ENCODE measurements around the gene SPPL2A.

- TF ChIP-seq SNAI1 (CRISPR knock-in tag; IDR thresholded peaks at IDR 0.05; ENCODE audit: borderline replicate concordance) = no peak
- TF ChIP-seq, protein P1, sequence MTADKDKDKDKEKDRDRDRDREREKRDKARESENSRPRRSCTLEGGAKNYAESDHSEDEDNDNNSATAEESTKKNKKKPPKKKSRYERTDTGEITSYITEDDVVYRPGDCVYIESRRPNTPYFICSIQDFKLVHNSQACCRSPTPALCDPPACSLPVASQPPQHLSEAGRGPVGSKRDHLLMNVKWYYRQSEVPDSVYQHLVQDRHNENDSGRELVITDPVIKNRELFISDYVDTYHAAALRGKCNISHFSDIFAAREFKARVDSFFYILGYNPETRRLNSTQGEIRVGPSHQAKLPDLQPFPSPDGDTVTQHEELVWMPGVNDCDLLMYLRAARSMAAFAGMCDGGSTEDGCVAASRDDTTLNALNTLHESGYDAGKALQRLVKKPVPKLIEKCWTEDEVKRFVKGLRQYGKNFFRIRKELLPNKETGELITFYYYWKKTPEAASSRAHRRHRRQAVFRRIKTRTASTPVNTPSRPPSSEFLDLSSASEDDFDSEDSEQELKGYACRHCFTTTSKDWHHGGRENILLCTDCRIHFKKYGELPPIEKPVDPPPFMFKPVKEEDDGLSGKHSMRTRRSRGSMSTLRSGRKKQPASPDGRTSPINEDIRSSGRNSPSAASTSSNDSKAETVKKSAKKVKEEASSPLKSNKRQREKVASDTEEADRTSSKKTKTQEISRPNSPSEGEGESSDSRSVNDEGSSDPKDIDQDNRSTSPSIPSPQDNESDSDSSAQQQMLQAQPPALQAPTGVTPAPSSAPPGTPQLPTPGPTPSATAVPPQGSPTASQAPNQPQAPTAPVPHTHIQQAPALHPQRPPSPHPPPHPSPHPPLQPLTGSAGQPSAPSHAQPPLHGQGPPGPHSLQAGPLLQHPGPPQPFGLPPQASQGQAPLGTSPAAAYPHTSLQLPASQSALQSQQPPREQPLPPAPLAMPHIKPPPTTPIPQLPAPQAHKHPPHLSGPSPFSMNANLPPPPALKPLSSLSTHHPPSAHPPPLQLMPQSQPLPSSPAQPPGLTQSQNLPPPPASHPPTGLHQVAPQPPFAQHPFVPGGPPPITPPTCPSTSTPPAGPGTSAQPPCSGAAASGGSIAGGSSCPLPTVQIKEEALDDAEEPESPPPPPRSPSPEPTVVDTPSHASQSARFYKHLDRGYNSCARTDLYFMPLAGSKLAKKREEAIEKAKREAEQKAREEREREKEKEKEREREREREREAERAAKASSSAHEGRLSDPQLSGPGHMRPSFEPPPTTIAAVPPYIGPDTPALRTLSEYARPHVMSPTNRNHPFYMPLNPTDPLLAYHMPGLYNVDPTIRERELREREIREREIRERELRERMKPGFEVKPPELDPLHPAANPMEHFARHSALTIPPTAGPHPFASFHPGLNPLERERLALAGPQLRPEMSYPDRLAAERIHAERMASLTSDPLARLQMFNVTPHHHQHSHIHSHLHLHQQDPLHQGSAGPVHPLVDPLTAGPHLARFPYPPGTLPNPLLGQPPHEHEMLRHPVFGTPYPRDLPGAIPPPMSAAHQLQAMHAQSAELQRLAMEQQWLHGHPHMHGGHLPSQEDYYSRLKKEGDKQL (CRISPR knock-in tag; IDR thresholded peaks at IDR 0.05; ENCODE audit: low read depth) = no peak
- TF ChIP-seq, protein P2, sequence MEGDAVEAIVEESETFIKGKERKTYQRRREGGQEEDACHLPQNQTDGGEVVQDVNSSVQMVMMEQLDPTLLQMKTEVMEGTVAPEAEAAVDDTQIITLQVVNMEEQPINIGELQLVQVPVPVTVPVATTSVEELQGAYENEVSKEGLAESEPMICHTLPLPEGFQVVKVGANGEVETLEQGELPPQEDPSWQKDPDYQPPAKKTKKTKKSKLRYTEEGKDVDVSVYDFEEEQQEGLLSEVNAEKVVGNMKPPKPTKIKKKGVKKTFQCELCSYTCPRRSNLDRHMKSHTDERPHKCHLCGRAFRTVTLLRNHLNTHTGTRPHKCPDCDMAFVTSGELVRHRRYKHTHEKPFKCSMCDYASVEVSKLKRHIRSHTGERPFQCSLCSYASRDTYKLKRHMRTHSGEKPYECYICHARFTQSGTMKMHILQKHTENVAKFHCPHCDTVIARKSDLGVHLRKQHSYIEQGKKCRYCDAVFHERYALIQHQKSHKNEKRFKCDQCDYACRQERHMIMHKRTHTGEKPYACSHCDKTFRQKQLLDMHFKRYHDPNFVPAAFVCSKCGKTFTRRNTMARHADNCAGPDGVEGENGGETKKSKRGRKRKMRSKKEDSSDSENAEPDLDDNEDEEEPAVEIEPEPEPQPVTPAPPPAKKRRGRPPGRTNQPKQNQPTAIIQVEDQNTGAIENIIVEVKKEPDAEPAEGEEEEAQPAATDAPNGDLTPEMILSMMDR (CRISPR knock-in tag; IDR thresholded peaks at IDR 0.05) = no peak
- no peak for TF ChIP-seq POLR2A (IDR thresholded peaks at IDR 0.05; ENCODE audit: insufficient read depth in 1 of 2, low read depth in 2 of 2, low read length in 2 of 2)
- no peak for TF ChIP-seq ZSCAN12 (CRISPR knock-in tag; IDR thresholded peaks at IDR 0.05)
- no peak for TF ChIP-seq CCAR2 (optimal IDR thresholded peaks at IDR 0.05; ENCODE audit: low read depth, low read length)
- TF ChIP-seq ZNF567 (CRISPR knock-in tag; IDR thresholded peaks at IDR 0.05; ENCODE audit: borderline replicate concordance) = no peak
- TF ChIP-seq NFE2L1 (CRISPR knock-in tag; IDR thresholded peaks at IDR 0.05; ENCODE audit: borderline replicate concordance) = no peak
- TF ChIP-seq ZNF670 (CRISPR knock-in tag; IDR thresholded peaks at IDR 0.05; ENCODE audit: borderline replicate concordance) = no peak
These were observed 67.4 kb downstream of the SPPL2A start for GRCh38 chr15:50698101-50698500.

Measured in HepG2 (cell line).